ENCODE results near the gene EIF3B. TPM values are rescaled to one million over a fixed set of nuclear protein-coding genes. Genes with fewer than 3 reads are reported as not detected.

EIF3B gene
- total RNA-seq, 2 experiments from 2014 or later: 181 to 225 TPM

DNA sequence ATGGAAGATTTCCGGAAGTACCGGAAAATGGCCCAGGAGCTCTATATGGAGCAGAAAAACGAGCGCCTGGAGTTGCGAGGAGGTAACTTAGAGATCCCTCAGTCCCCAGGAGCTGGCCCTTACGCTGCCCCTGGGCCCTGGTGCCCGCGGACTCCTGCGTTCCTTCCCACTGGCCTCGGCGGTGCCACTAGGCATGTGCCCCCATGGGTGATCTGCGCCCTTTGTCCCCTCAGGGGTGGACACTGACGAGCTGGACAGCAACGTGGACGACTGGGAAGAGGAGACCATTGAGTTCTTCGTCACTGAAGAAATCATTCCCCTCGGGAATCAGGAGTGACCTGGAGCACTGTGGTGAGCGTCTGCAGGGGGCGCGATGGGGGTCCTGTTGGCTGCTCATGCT, 24.5 kb downstream of the EIF3B start:
- Histone ChIP-seq H3K4me1 (ENCODE audit: insufficient read depth, low read length, poor library complexity, severe bottlenecking) (no peaks in the 10 kb centered on the region), H3K79me2 (ENCODE audit: insufficient read depth, low read depth, low read length) (peaks cover 18% of the 10 kb centered on the region), H3K9me3 (ENCODE audit: low read length) (no peaks in the 10 kb centered on the region), H3K36me3 (ENCODE audit: insufficient read depth, low read length) (peaks cover 89% of the 10 kb centered on the region), H3K27ac (ENCODE audit: low read depth, low read length, poor library complexity, severe bottlenecking) (no peak overlapping the region), H3K9me2 (ENCODE audit: insufficient read depth, low read length) (no peaks in the 10 kb centered on the region), H3K4me3 (ENCODE audit: low read depth, low read length, poor library complexity, severe bottlenecking) (no peak overlapping the region), H2AFZ (ENCODE audit: low read length) (no peak overlapping the region), H3K4me2 (ENCODE audit: low read length) (no peak overlapping the region), H4K20me1 (ENCODE audit: insufficient read depth, low read length) (no peaks in the 10 kb centered on the region)
- POLR2A ChIA-PET: no interaction called here
- no peak for TF ChIP-seq EZH2phosphoT487 (IDR thresholded peaks at IDR 0.05; ENCODE audit: borderline replicate concordance, low read depth, low read length)
- TF ChIP-seq, protein P1, sequence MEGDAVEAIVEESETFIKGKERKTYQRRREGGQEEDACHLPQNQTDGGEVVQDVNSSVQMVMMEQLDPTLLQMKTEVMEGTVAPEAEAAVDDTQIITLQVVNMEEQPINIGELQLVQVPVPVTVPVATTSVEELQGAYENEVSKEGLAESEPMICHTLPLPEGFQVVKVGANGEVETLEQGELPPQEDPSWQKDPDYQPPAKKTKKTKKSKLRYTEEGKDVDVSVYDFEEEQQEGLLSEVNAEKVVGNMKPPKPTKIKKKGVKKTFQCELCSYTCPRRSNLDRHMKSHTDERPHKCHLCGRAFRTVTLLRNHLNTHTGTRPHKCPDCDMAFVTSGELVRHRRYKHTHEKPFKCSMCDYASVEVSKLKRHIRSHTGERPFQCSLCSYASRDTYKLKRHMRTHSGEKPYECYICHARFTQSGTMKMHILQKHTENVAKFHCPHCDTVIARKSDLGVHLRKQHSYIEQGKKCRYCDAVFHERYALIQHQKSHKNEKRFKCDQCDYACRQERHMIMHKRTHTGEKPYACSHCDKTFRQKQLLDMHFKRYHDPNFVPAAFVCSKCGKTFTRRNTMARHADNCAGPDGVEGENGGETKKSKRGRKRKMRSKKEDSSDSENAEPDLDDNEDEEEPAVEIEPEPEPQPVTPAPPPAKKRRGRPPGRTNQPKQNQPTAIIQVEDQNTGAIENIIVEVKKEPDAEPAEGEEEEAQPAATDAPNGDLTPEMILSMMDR (conservative IDR thresholded peaks at IDR 0.05; ENCODE audit: low read length): no peak
- no peak for DNase-seq (ENCODE audit: low spot score)
- CTCF ChIA-PET (ENCODE audit: unreplicated experiment): no interaction called here
- intact Hi-C loops (cut with micrococcal nuclease; ENCODE audit: unreplicated experiment): no loop called here
- no TSS peak for BruUV-seq (replicated peaks)

DNA sequence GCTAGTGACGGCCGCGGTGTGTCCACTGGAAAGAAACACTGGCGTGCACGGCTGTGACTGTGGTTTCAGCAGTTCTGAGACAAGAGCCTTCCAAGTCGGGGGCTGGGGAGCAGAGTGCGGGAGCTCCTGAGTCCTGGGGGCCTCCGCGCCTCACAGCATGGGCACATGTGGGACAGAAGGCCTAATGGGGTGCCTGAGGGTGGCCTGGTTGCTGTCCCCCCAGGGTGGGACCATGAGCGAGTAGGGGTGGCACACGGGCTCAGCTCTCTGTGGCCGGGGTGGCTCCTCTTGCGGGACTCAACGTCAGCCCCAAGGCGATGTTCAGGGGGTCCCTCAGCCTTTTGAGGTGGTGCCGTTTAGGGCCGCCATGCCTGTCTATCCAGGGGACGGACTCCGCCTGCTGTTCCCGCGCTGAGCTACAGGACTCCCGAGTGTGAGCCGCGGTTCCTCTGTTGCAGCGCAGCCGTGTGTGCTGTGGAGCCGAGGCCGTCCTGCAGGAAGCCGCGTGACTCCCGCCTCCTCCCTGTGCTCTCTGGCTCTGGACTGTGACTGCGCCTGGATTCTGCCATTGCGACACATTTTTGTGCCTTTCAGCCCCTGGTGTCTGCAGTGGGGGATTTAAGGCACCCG, 25.3 kb downstream of the EIF3B start:
- no peak overlapping the region for H3K4me2 ChIP-seq (ENCODE audit: low read length)
- no peak overlapping the region for H3K27ac ChIP-seq (ENCODE audit: low read depth, low read length, poor library complexity, severe bottlenecking)
- H3K4me1 ChIP-seq (ENCODE audit: insufficient read depth, low read length, poor library complexity, severe bottlenecking): no peaks in the 10 kb centered on the region
- H2AFZ ChIP-seq (ENCODE audit: low read length): no peak overlapping the region
- TF ChIP-seq, protein P1 (conservative IDR thresholded peaks at IDR 0.05; ENCODE audit: low read length): no peak
- no peak for TF ChIP-seq EZH2phosphoT487 (IDR thresholded peaks at IDR 0.05; ENCODE audit: borderline replicate concordance, low read depth, low read length)
- intact Hi-C loops (cut with micrococcal nuclease; ENCODE audit: unreplicated experiment): no loop called here
- no peak overlapping the region for H3K4me3 ChIP-seq (ENCODE audit: low read depth, low read length, poor library complexity, severe bottlenecking)
- BruUV-seq (replicated peaks): TSS peak; percentile 59
- peaks cover 17% of the 10 kb centered on the region for H3K79me2 ChIP-seq (ENCODE audit: insufficient read depth, low read depth, low read length)
- H3K9me2 ChIP-seq (ENCODE audit: insufficient read depth, low read length): no peaks in the 10 kb centered on the region
- H3K9me3 ChIP-seq (ENCODE audit: low read length): no peaks in the 10 kb centered on the region
- H3K36me3 ChIP-seq (ENCODE audit: insufficient read depth, low read length): peaks cover 86% of the 10 kb centered on the region
- ChIA-PET CTCF (ENCODE audit: unreplicated experiment) (no interaction called here), POLR2A (no interaction called here)
- no peak for DNase-seq (ENCODE audit: low spot score)
- H4K20me1 ChIP-seq (ENCODE audit: insufficient read depth, low read length): no peaks in the 10 kb centered on the region

DNA sequence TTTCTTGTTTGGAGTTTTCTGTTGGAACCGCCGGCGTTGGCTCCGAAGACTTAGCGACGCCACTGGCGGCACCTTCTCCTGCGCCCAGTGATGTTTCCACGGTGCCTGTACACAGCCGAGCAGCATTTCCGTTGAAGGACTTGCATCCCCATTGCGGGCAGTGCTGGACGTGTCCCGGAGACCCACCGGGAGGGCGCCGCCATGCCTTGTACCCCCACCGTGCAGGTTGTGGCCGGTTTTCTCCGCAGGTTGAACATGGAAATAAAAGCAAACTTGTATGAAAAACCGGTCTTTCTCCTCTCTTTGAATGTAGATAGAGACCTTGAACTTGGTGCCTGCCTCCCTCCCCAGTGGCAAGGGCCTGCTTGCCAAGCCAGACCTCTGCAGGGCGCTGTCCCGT, 25.8 kb downstream of the EIF3B start:
- no peak overlapping the region for H2AFZ ChIP-seq (ENCODE audit: low read length)
- peaks cover 81% of the 10 kb centered on the region for H3K36me3 ChIP-seq (ENCODE audit: insufficient read depth, low read length)
- H3K4me2 ChIP-seq (ENCODE audit: low read length): no peak overlapping the region
- H3K4me3 ChIP-seq (ENCODE audit: low read depth, low read length, poor library complexity, severe bottlenecking): no peak overlapping the region
- ChIA-PET POLR2A (no interaction called here), CTCF (ENCODE audit: unreplicated experiment) (no interaction called here)
- TF ChIP-seq, protein P1 (conservative IDR thresholded peaks at IDR 0.05; ENCODE audit: low read length): no peak
- TF ChIP-seq EZH2phosphoT487 (IDR thresholded peaks at IDR 0.05; ENCODE audit: borderline replicate concordance, low read depth, low read length): no peak
- intact Hi-C loops (cut with micrococcal nuclease; ENCODE audit: unreplicated experiment): no loop called here
- no TSS peak for BruUV-seq (replicated peaks)
- no peaks in the 10 kb centered on the region for H3K9me3 ChIP-seq (ENCODE audit: low read length)
- no peaks in the 10 kb centered on the region for H3K9me2 ChIP-seq (ENCODE audit: insufficient read depth, low read length)
- H4K20me1 ChIP-seq (ENCODE audit: insufficient read depth, low read length): no peaks in the 10 kb centered on the region
- no peak overlapping the region for H3K27ac ChIP-seq (ENCODE audit: low read depth, low read length, poor library complexity, severe bottlenecking)
- H3K79me2 ChIP-seq (ENCODE audit: insufficient read depth, low read depth, low read length): peaks cover 11% of the 10 kb centered on the region
- H3K4me1 ChIP-seq (ENCODE audit: insufficient read depth, low read length, poor library complexity, severe bottlenecking): no peaks in the 10 kb centered on the region
- no peak for DNase-seq (ENCODE audit: low spot score)

All from OCI-LY7 (cell line).